K562 (cell line): Measurements from ENCODE around the gene CLCN4. TPM values are rescaled to one million over a fixed set of nuclear protein-coding genes. Genes with fewer than 3 reads are reported as not detected.

Experiments
- ATAC-seq: fragments of 200-7000 bp; cut with Tn5 transposase; 3 replicates; pipeline ENCODE4 v1.9.1; 2020; ENCODE audit warnings: moderate library complexity
- BruUV-seq: library from RNA; stranded (reverse); fragments of 400-500 nt; replicated peaks from 2 replicates; lab custom pipeline; 2021; lab: Mats Ljungman, UMichigan
- CTCF ChIA-PET: fragments of 300-600 bp; formaldehyde crosslinking; extraction: SDS; loops from one replicate; lab custom pipeline; 2021; ENCODE audit warnings: low intra/inter-chr PET ratio; lab: Yijun Ruan, JAX
- POLR2A ChIA-PET: fragments of 300-600, 350-650 bp; sonication (Branson Sonifier 250); formaldehyde crosslinking; extraction: SDS; loops from one replicate; lab custom pipeline; 2021; ENCODE audit warnings: antibody characterized with exemption, inconsistent platforms; lab: Yijun Ruan, JAX
- DNase-seq, 4 experiments: peaks; one replicate each; pipeline versions ENCODE4 v3.0.0 to v3.0.0-alpha.2; 2011 to 2018; ENCODE audit warnings: low spot score in 3 of 4, mixed read lengths in 3 of 4; ENCODE audit errors: extremely low read depth in 1 of 4
- FAIRE-seq: peaks from 2 replicates; lab custom pipeline; 2011; peaks lifted over from hg19 to GRCh38; lab: Jason Lieb, UNC
- H2AFZ ChIP-seq: 2 replicates; pipeline ENCODE4 v1.6.0; 2011; ENCODE audit warnings: low read depth, low read length, control low read depth, inconsistent platforms
- H3K27ac ChIP-seq: fragments of 200-600 bp; 3 replicates; pipeline ENCODE4 v1.8.0; 2011; ENCODE audit warnings: low read depth, mild to moderate bottlenecking, control low read depth, inconsistent platforms, low read length, moderate library complexity, mixed read lengths; ENCODE audit errors: extremely low read depth
- H3K27me3 ChIP-seq, 2 experiments: fragments of 300-600 bp in 1 of 2; 2 replicates in 1 of 2; 3 replicates in 1 of 2; pipeline versions ENCODE4 v1.6.0 to v1.8.0; 2011; ENCODE audit warnings: inconsistent platforms in 2 of 2, low read length in 2 of 2, mild to moderate bottlenecking in 1 of 2, mixed read lengths in 1 of 2, moderate library complexity in 1 of 2; ENCODE audit not compliant: control insufficient read depth in 2 of 2, insufficient read depth in 2 of 2
- H3K36me3 ChIP-seq: fragments of 300-600 bp; 3 replicates; pipeline ENCODE4 v1.8.0; 2011; ENCODE audit warnings: mild to moderate bottlenecking, low read length, inconsistent platforms; ENCODE audit not compliant: control insufficient read depth, insufficient read depth
- H3K4me1 ChIP-seq, 2 experiments: fragments of 200-600 bp in 1 of 2; replicated peaks in 1 of 2; 2 replicates in 1 of 2; 3 replicates in 1 of 2; pipeline versions ENCODE4 v1.5.1 to v1.8.0; 2011; ENCODE audit warnings: inconsistent platforms in 2 of 2, low read length in 2 of 2, mild to moderate bottlenecking in 1 of 2, mixed read lengths in 1 of 2, moderate library complexity in 1 of 2; ENCODE audit not compliant: control insufficient read depth in 2 of 2, insufficient read depth in 2 of 2
- H3K4me2 ChIP-seq: 2 replicates; pipeline ENCODE4 v1.6.1; 2011; ENCODE audit warnings: low read length, control low read depth, inconsistent platforms, mixed read lengths; ENCODE audit not compliant: insufficient read depth
- H3K4me3 ChIP-seq: fragments of 200-600 bp; sonication (generic), shearing (Covaris generic); 2 replicates; pipeline ENCODE4 v1.5.1; 2016; ENCODE audit warnings: control low read depth, inconsistent platforms
- H3K79me2 ChIP-seq: fragments of 200-600 bp; 3 replicates; pipeline ENCODE4 v1.8.0; 2011; ENCODE audit warnings: low read length, inconsistent platforms; ENCODE audit not compliant: control insufficient read depth, insufficient read depth
- H3K9ac ChIP-seq, 2 experiments: 2 replicates each; pipeline versions ENCODE4 v1.6.0 to v1.6.1; 2011; ENCODE audit warnings: low read depth in 2 of 2, low read length in 2 of 2, control low read depth in 1 of 2, inconsistent platforms in 1 of 2, mild to moderate bottlenecking in 1 of 2, mixed read lengths in 1 of 2; ENCODE audit not compliant: insufficient read depth in 1 of 2
- H3K9me1 ChIP-seq: one replicate; pipeline ENCODE4 v1.6.0; 2011; ENCODE audit warnings: inconsistent platforms, mild to moderate bottlenecking, low read length, moderate library complexity; ENCODE audit not compliant: control insufficient read depth, insufficient read depth
- H3K9me3 ChIP-seq: replicated peaks from 2 replicates; pipeline ENCODE4 v1.5.1; 2011; ENCODE audit warnings: low read depth, low read length, inconsistent platforms; ENCODE audit not compliant: control insufficient read depth, insufficient read depth
- H4K20me1 ChIP-seq: replicated peaks from 2 replicates; pipeline ENCODE4 v1.6.1; 2011; ENCODE audit warnings: low read length, inconsistent platforms, mixed read lengths; ENCODE audit not compliant: control insufficient read depth, insufficient read depth
- BACH1 ChIP-seq: fragments of 200-800 bp; sonication (Bioruptor generic); IDR thresholded peaks from 2 replicates; pipeline ENCODE4 v1.6.1; 2016; ENCODE audit warnings: missing genetic modification characterization, missing compliant biosample characterization
- CREB5 ChIP-seq: fragments of 250-450 bp; sonication (Bioruptor Pico); IDR thresholded peaks from 2 replicates; pipeline ENCODE4 v1.5.0; 2020; ENCODE audit warnings: mild to moderate bottlenecking
- EHMT2 ChIP-seq: fragments of 450-650 bp; IDR thresholded peaks from 2 replicates; pipeline ENCODE4 v1.6.1; 2018; ENCODE audit warnings: antibody characterized with exemption
- RFX7 ChIP-seq: fragments of 250-450 bp; sonication (Bioruptor Pico); IDR thresholded peaks from 2 replicates; pipeline ENCODE4 v1.5.1; 2021; ENCODE audit warnings: mild to moderate bottlenecking
- SFPQ ChIP-seq: fragments of 200-400 bp; formaldehyde crosslinking; IDR thresholded peaks from 2 replicates; pipeline ENCODE4 v1.6.1; 2017; ENCODE audit warnings: mild to moderate bottlenecking, low read depth, low read length, moderate library complexity
- STAG1 ChIP-seq: sonication (generic); formaldehyde crosslinking; IDR thresholded peaks from 2 replicates; pipeline ENCODE4 v1.5.0; 2020; ENCODE audit warnings: missing genetic modification reagents, borderline replicate concordance
- TFAP4 ChIP-seq: sonication (generic); formaldehyde crosslinking; IDR thresholded peaks from 2 replicates; pipeline ENCODE4 v1.8.0; 2022; ENCODE audit warnings: missing genetic modification reagents, mild to moderate bottlenecking, moderate library complexity, borderline replicate concordance
- THAP7 ChIP-seq: fragments of 250-450 bp; sonication (Bioruptor Pico); IDR thresholded peaks from 2 replicates; pipeline ENCODE4 v1.5.0; 2021
- ZNF12 ChIP-seq: sonication (generic); formaldehyde crosslinking; IDR thresholded peaks from 2 replicates; pipeline ENCODE4 v1.4.0; 2020; ENCODE audit warnings: mild to moderate bottlenecking, missing genetic modification reagents
- ZNF384 ChIP-seq: IDR thresholded peaks from 2 replicates; pipeline ENCODE4 v1.6.1; 2012; ENCODE audit warnings: low read depth, low read length, improper control_type of control experiment
- WGBS: fragments of 100-300 bp; shearing (Covaris generic); methylation state at CpG from one replicate; pipeline ENCODE4 v1.1.6; 2016; ENCODE audit warnings: low coverage, mixed read lengths; ENCODE audit not compliant: insufficient coverage; ENCODE audit errors: missing lambda C conversion rate; 5-methylcytosine and 5-hydroxymethylcytosine counted together
- in situ Hi-C: fragments of 300-500 bp; cut with MboI; formaldehyde crosslinking; loops from 4 replicates; pipeline ENCODE4 v1.15.0; 2018; ENCODE audit warnings: inconsistent platforms, mixed read lengths
- intact Hi-C: fragments of 100-400 bp; cut with micrococcal nuclease; formaldehyde crosslinking; loops from 2 replicates; pipeline ENCODE4 v1.14.2; 2022
- polyA plus RNA-seq, 8 experiments: library from polyadenylated mRNA; depleted of rRNA in 4 of 8; stranded (reverse) in 5 of 8; unstranded in 3 of 8; fragments of >200 nt; fragmentation: Nextera tagmentation in 2 of 8; fragmentation: Illumina TruSeq in 1 of 8; extraction: Ambion mirVana in 2 of 8; extraction: Trizol in 1 of 8; gene quantifications; 2 replicates each; pipeline versions ENCODE4 v1.2.1 to v1.2.3, GENCODE V29; 2011 to 2014; ENCODE audit warnings: inconsistent platforms in 1 of 8, missing spikeins in 1 of 8
- total RNA-seq, 7 experiments: library from RNA; depleted of rRNA in 6 of 7; stranded (reverse); fragments of >200 nt in 6 of 7; fragmentation: Illumina TruSeq in 2 of 7; extraction: Trizol in 2 of 7; gene quantifications; 2 replicates each; pipeline versions ENCODE4 v1.2.1 to v1.2.3, GENCODE V29; 2011 to 2021; ENCODE audit warnings: low replicate concordance in 1 of 7
- TF ChIP-seq, protein P1 (sequence below): fragments of 150-350 bp; IDR thresholded peaks from 2 replicates; pipeline ENCODE4 v1.6.1; 2014; ENCODE audit warnings: low read depth, mild to moderate bottlenecking, low read length, borderline replicate concordance
- TF ChIP-seq, protein P2 (sequence below): fragments of 450-650 bp; IDR thresholded peaks from 2 replicates; pipeline ENCODE4 v1.6.1; 2014; ENCODE audit warnings: low read depth, mild to moderate bottlenecking, moderate library complexity, borderline replicate concordance

The CLCN4 gene
- total and polyA plus RNA-seq, 9 of the 15 experiments (the other 6 are each of a cell fraction or from before 2014, with no cell fraction given), result 0.03 to 0.24 (median 0.10) TPM; not detected in 1

DNA sequence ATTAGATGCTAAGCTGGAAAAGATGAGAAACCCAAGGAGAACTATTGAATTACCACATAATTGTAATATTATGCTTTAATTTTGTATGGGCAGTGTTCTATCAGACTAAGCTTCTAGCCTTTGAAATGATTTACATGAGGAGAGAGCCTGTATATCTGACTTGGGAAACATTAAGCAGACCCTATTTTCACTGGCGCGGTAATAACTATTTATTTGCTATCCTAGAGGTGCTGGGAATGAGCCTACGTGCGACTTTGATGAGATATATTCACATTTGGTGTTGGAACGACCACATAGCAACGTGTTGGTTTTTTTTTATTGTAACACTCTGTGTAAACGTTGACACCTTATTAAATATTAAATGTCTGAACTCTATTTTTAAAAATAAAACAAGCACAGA lies 80.5 kb downstream of the CLCN4 start:
- Histone ChIP-seq H2AFZ (no peak overlapping the region), H3K4me1 (no peaks in the 10 kb centered on the region), H3K79me2 (no peaks in the 10 kb centered on the region), H3K36me3 (no peaks in the 10 kb centered on the region), H3K4me3 (no peak overlapping the region), H3K9me3 (no peaks in the 10 kb centered on the region), H3K27ac (no peak overlapping the region), H3K4me2 (no peak overlapping the region), H3K9ac (no peak overlapping the region), H3K9me1 (no peaks in the 10 kb centered on the region), H4K20me1 (no peaks in the 10 kb centered on the region), H3K27me3 (no peaks in the 10 kb centered on the region; a peak in 1 of 5 replicates)
- BruUV-seq, result no TSS peak
- in situ Hi-C loops (no loop called here), intact Hi-C loops (no loop called here)
- ChIA-PET POLR2A (no interaction called here), CTCF (no interaction called here)
- ATAC-seq, result no peak
- DNase-seq, result no peak
- FAIRE-seq, result no peak
- 0% methylated on average over 6 of the region's 7 CpGs for WGBS
- TF ChIP-seq, protein P1, sequence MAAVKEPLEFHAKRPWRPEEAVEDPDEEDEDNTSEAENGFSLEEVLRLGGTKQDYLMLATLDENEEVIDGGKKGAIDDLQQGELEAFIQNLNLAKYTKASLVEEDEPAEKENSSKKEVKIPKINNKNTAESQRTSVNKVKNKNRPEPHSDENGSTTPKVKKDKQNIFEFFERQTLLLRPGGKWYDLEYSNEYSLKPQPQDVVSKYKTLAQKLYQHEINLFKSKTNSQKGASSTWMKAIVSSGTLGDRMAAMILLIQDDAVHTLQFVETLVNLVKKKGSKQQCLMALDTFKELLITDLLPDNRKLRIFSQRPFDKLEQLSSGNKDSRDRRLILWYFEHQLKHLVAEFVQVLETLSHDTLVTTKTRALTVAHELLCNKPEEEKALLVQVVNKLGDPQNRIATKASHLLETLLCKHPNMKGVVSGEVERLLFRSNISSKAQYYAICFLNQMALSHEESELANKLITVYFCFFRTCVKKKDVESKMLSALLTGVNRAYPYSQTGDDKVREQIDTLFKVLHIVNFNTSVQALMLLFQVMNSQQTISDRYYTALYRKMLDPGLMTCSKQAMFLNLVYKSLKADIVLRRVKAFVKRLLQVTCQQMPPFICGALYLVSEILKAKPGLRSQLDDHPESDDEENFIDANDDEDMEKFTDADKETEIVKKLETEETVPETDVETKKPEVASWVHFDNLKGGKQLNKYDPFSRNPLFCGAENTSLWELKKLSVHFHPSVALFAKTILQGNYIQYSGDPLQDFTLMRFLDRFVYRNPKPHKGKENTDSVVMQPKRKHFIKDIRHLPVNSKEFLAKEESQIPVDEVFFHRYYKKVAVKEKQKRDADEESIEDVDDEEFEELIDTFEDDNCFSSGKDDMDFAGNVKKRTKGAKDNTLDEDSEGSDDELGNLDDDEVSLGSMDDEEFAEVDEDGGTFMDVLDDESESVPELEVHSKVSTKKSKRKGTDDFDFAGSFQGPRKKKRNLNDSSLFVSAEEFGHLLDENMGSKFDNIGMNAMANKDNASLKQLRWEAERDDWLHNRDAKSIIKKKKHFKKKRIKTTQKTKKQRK, result no peak
- no peak for TF ChIP-seq CREB5 (CRISPR knock-in tag)
- TF ChIP-seq TFAP4, result no peak
- TF ChIP-seq SFPQ, result no peak
- TF ChIP-seq, protein P2, sequence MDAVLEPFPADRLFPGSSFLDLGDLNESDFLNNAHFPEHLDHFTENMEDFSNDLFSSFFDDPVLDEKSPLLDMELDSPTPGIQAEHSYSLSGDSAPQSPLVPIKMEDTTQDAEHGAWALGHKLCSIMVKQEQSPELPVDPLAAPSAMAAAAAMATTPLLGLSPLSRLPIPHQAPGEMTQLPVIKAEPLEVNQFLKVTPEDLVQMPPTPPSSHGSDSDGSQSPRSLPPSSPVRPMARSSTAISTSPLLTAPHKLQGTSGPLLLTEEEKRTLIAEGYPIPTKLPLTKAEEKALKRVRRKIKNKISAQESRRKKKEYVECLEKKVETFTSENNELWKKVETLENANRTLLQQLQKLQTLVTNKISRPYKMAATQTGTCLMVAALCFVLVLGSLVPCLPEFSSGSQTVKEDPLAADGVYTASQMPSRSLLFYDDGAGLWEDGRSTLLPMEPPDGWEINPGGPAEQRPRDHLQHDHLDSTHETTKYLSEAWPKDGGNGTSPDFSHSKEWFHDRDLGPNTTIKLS, result no peak
- TF ChIP-seq ZNF12 (CRISPR knock-in tag), result no peak
- TF ChIP-seq THAP7 (CRISPR knock-in tag), result no peak
- TF ChIP-seq RFX7 (CRISPR knock-in tag), result no peak
- TF ChIP-seq ZNF384, result no peak
- no peak for TF ChIP-seq EHMT2
- TF ChIP-seq BACH1 (tag), result no peak
- no peak for TF ChIP-seq STAG1 (CRISPR knock-in tag)
